Glutamatergic neuron (in vitro differentiated cells): ENCODE data around the gene PNPLA7. TPM values are rescaled to one million over a fixed set of nuclear protein-coding genes. Genes with fewer than 3 reads are reported as not detected.

Source experiments
- DNase-seq: peaks from one replicate; pipeline ENCODE4 v3.0.0; 2022
- H3K27ac Mint-ChIP-seq: one replicate; pipeline ENCODE4 v1.8.0; 2020; ENCODE audit warnings: mild to moderate bottlenecking, mixed read lengths, inconsistent platforms; ENCODE audit not compliant: unreplicated experiment
- H3K27me3 Mint-ChIP-seq: one replicate; pipeline ENCODE4 v1.8.0; 2020; ENCODE audit warnings: mild to moderate bottlenecking, moderate library complexity, mixed read lengths, inconsistent platforms; ENCODE audit not compliant: unreplicated experiment
- H3K36me3 Mint-ChIP-seq: one replicate; pipeline ENCODE4 v1.8.0; 2020; ENCODE audit warnings: mild to moderate bottlenecking, mixed read lengths, inconsistent platforms; ENCODE audit not compliant: unreplicated experiment
- H3K4me1 Mint-ChIP-seq: one replicate; pipeline ENCODE4 v1.8.0; 2020; ENCODE audit warnings: mild to moderate bottlenecking, low read depth, mixed read lengths, inconsistent platforms; ENCODE audit not compliant: unreplicated experiment
- H3K4me3 Mint-ChIP-seq: one replicate; pipeline ENCODE4 v1.8.0; 2020; ENCODE audit warnings: mild to moderate bottlenecking, mixed read lengths, inconsistent platforms; ENCODE audit not compliant: unreplicated experiment
- H3K9me3 Mint-ChIP-seq: one replicate; pipeline ENCODE4 v1.8.0; 2020; ENCODE audit warnings: mild to moderate bottlenecking, moderate library complexity, mixed read lengths, inconsistent platforms; ENCODE audit not compliant: unreplicated experiment
- CTCF ChIP-seq: fragments of 200-600 bp; sonication (generic); IDR thresholded peaks from one replicate; pipeline ENCODE4 v1.5.0; 2021; ENCODE audit not compliant: partially characterized antibody, unreplicated experiment
- total RNA-seq: library from RNA; stranded (reverse); fragmentation: NEBNext Ultra II Directional; extraction: Animal tissue kit (Norgen Biotek cat#: 25700); gene quantifications from one replicate; pipeline ENCODE4 v1.2.1, GENCODE V29; 2021; ENCODE audit not compliant: unreplicated experiment

Gene PNPLA7
- total RNA-seq, 1 donor from 2014 or later: 6.7 TPM

DNA sequence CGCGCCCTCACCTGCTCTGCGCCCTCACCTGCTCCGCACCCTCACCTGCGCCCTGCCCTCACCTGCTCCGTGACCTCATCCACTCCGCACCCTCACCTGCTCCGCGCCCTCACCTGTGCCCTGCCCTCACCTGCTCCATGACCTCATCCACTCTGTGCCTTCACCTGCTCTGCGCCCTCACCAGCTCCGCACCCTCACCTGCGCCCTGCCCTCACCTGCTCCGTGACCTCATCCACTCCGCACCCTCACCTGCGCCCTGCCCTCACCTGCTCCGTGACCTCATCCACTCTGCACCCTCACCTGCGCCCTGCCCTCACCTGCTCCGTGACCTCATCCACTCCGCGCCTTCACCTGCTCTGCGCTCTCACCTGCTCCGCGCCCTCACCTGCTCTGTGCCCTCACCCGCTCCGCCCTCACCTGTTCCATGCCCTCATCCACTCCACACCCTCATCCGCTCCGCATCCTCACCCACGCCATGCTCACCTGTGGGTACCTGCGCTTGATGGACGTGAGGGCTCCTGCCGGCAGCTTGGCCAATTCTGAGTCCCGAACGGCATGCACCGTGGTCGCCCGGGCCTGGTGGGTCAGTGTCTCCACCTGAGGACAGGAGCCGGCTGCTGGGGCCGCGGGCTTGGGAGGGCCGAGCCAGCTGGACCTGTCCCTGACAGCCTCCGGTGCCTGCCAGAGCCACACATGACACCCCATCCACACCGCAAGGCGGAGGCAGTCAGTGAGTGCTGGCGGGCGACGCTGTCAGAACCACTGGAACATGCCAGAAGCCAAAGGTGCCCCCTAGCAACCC is 55.5 kb downstream of the PNPLA7 start:
- TF ChIP-seq CTCF: no peak
- H3K27me3 Mint-ChIP-seq: peaks cover 5% of the 10 kb centered on the region
- H3K36me3 Mint-ChIP-seq: no peaks in the 10 kb centered on the region
- no peak overlapping the region for H3K27ac Mint-ChIP-seq
- peaks cover 10% of the 10 kb centered on the region for H3K4me1 Mint-ChIP-seq
- peaks cover 1% of the 10 kb centered on the region for H3K9me3 Mint-ChIP-seq
- DNase-seq: no peak
- no peak overlapping the region for H3K4me3 Mint-ChIP-seq

- Mint-ChIP-seq H3K4me1 (peaks cover 10% of the 10 kb centered on the region), H3K36me3 (no peaks in the 10 kb centered on the region), H3K27me3 (peaks cover 4% of the 10 kb centered on the region), H3K4me3 (no peak overlapping the region), H3K27ac (no peak overlapping the region), H3K9me3 (no peaks in the 10 kb centered on the region)
- TF ChIP-seq CTCF: no peak
- no peak for DNase-seq
Measured at GRCh38 chr9:137494104-137494544, 56.1 kb downstream of the PNPLA7 start.

- H3K4me3 Mint-ChIP-seq: no peak overlapping the region
- no peak overlapping the region for H3K27ac Mint-ChIP-seq
- H3K36me3 Mint-ChIP-seq: no peaks in the 10 kb centered on the region
- H3K4me1 Mint-ChIP-seq: peaks cover 10% of the 10 kb centered on the region
- no peaks in the 10 kb centered on the region for H3K9me3 Mint-ChIP-seq
- DNase-seq: no peak
- TF ChIP-seq CTCF: no peak
- H3K27me3 Mint-ChIP-seq: peaks cover 3% of the 10 kb centered on the region
Measured at GRCh38 chr9:137493364-137494103, 56.7 kb downstream of the PNPLA7 start.

DNA sequence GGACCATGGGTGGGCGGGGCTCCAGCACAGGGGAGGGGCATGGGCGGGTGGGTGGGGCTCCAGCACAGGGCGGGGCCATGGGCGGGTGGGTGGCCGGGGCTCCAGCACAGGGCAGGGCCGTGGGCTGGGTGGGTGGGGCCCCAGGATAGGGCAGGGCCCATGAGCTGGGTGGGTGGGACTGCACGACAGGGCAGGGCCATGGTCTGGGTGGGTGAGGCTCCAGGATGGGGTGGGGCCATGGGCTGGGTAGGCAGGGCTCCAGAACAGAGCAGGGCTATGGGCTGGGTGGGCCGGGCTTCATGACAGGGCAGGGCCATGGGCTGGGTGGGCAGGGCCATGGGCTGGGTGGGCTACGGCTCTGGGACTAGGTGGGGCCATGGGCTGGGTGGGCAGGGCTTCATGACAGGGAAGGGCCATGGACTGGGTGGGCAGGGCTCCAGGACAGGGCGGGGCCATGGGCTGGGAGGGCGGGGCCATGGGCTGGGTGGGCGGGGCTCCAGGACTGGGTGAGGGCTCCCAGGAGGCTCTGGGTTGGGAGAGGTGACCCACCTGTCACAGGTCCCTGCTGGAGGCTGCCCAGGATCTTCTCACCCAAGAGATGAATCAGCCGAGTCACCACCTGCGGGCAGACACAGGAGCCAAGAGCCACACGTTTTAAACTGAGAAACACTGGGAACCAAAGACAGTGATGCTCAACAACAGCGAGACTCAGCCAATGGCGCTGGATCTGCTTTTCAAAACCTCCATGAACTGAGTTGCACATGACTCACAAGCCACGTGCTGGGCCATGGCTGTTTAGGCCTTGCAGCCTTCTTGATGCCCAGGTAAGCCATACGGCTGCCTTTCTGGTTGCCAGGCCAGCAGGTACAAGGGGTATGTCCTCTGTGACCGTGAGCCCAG is 57.5 kb downstream of the PNPLA7 start:
- no peak for DNase-seq
- H3K27ac Mint-ChIP-seq: no peak overlapping the region
- no peak for TF ChIP-seq CTCF

More for the DNA sequence above, 57.5 kb downstream of the PNPLA7 start:
- Mint-ChIP-seq H3K9me3 (peaks cover 3% of the 10 kb centered on the region), H3K36me3 (no peaks in the 10 kb centered on the region), H3K27me3 (peaks cover 8% of the 10 kb centered on the region), H3K4me1 (peaks cover 18% of the 10 kb centered on the region), H3K4me3 (no peak overlapping the region)
